ENCODE data around the gene AMOTL2.

Gene AMOTL2

GRCh38 chr3:134352031-134352671 is 22.1 kb downstream of the AMOTL2 start:
- DNase-seq (ENCODE audit: low read depth) = no peak

GRCh38 chr3:134351427-134351826 is 22.8 kb downstream of the AMOTL2 start:
- DNase-seq (ENCODE audit: low read depth) = no peak

- no peak for DNase-seq (ENCODE audit: low read depth)
Observed at GRCh38 chr3:134350861-134351311, 23.4 kb downstream of the AMOTL2 start.

GRCh38 chr3:134350266-134350665 is 24.0 kb downstream of the AMOTL2 start:
- DNase-seq (ENCODE audit: low read depth) = no peak

- DNase-seq (ENCODE audit: low read depth) = no peak
Observed at GRCh38 chr3:134348524-134348923, 25.7 kb downstream of the AMOTL2 start.

DNA sequence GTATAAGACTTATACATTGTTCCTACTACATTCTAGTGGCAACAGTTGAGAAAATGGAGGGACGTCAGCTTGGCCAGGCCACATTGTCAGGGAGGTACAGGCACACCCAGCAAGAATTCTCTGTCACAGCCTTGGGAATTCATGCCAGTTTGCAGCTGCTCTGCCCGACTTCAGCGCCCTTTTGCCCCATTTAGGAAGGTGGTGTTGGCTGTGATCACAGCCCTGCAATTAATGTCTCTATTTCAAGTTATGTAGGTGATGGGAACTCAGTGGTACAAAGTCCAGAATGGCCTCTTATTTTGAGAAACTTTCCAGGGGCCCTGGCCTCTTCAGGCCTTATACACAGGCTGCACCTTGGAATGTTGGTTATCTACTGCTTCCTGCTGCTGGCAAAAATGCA is 26.7 kb downstream of the AMOTL2 start:
- no peak for DNase-seq (ENCODE audit: low read depth)

- DNase-seq (ENCODE audit: low read depth) = no peak
Observed at GRCh38 chr3:134346744-134347143, 27.5 kb downstream of the AMOTL2 start.

GRCh38 chr3:134345202-134345601 is 29.0 kb downstream of the AMOTL2 start:
- DNase-seq (ENCODE audit: low read depth) = no peak

- no peak for DNase-seq (ENCODE audit: low read depth)
Observed at GRCh38 chr3:134344560-134344959, 29.7 kb downstream of the AMOTL2 start.

DNA sequence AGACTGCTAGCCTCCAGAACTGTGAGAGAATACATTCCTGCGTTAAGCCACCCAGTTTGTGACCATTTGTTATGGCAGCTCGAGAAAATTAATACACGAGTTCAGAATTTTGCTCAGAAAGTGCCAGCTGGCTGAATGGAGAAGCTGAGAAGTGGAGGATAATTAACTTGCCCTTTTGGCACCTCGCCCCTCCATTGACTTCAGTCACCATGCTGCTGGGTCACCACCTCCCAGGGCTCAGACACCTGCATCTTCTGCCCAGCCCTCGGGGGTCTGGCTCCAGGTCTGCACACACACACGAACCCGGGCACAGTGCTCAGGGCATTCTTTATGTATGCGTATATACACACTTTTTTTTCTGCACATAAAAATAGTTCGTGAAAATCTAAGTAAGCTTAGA is 32.0 kb downstream of the AMOTL2 start:
- DNase-seq (ENCODE audit: low read depth) = no peak

DNA sequence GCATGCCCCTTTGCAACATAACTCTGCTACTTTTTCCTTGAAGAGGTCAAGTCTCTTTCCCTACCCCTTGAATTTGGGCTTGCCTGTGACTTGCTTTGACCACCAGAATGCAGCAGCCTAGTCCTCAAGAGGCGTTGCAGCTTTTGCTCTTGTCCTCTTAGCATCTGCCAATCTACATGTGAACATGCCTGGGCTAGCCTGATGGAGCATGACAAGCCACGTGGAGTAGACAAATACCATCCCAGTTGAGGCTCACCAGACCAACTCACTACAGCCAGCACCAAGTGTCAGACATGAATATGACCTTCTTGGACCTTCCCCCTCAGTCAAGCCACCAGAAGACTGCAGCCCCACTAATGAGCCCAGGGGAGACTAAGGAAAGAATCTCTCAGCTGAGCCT is 32.9 kb downstream of the AMOTL2 start:
- DNase-seq (ENCODE audit: low read depth) = no peak

GRCh38 chr3:134340982-134341365 is 33.3 kb downstream of the AMOTL2 start:
- no peak for DNase-seq (ENCODE audit: low read depth)

GRCh38 chr3:134340362-134340981 is 33.8 kb downstream of the AMOTL2 start:
- DNase-seq (ENCODE audit: low read depth) = no peak

DNA sequence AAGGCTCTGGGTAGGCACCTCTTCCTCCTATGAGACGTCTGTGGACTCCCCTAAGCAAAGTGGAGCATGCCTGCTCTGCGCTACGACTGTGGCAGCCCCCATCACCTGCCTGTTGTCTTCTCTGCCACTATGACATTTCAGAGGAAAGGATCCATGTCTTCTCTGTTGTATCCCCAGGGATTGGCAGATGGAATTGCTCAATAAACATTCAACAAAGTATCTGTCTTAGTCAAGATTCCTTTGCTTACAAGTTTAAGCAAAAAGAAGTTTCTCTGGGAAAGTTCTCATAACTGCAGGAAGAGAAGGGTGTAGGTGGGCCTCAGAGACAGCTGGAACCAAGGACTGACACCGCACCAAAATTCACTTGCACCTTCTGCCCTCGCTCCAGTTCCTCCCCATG is 34.3 kb downstream of the AMOTL2 start:
- no peak for DNase-seq (ENCODE audit: low read depth)

DNA sequence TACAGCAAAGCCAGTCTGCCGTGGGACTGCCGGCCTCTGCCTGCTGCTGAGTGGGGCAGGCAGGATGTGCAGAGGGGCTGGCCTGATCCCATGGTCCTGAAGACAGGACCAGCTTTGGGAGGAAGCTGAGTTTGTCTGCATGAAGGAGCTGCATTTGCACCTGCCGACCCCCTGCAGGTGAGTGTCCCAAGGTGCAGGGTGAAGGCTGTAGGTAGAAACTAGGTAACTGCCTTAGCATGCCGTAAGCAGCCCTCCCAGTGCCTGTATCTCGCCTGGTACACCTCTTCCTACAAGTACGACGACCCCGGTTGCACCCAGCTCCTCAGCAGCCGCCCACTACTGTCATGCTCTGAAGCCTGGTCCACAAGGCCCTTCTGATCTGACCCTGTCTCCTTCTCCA is 34.9 kb downstream of the AMOTL2 start:
- no peak for DNase-seq (ENCODE audit: low read depth)

- no peak for DNase-seq (ENCODE audit: low read depth)
Observed at GRCh38 chr3:134338516-134339261, 35.6 kb downstream of the AMOTL2 start.

DNA sequence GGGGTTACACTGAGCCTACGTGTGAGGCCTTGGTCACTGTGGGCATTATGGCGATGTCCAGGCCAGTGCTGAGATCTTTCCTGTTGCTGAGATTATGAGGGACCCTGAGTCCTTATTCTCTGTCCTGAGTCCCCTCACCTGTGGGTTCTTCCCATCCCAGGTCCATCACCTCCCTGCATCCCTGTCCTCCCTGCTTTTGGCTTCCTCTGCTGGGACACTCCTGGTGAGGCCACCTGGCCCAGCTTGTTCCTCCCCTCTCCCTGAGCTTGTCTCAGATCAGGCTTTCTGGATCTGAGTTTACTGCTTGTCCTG is 36.1 kb downstream of the AMOTL2 start:
- no peak for DNase-seq (ENCODE audit: low read depth)

DNA sequence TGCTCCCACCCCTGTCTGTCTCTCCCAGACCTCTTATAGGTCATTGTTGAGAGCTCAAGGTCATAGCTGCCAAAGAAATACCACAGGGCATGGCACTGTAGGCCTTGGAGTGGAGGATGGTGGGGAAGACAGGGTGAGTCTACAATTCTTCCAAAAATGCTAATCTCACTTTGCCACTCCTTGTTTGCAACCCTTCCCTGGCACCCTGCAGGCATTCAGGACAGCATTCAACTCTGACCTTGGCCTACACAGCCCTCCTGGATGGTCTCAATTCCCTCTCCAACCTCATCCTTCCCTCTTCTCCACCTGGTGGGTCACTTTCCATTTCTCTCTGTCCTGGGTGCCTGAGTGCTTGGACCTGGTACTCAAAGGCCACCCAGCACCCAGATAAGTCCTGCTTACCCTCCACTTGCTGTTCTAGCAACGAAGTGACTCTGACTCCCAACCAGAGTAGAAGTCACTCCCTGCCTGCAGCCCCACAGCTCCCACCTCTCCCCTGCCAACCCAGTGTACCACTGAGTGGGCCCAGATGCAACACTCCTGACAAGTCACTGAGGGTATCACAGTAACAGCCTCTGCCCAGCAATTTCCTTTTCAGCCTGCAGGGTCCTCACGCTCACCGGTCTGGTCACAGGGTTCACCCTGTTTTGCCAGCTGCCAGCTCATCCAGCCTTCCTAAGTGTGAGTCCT is 36.6 kb downstream of the AMOTL2 start:
- DNase-seq (ENCODE audit: low read depth) = no peak

GRCh38 chr3:134337071-134337482 is 37.2 kb downstream of the AMOTL2 start:
- no peak for DNase-seq (ENCODE audit: low read depth)

GRCh38 chr3:134336587-134336986 is 37.7 kb downstream of the AMOTL2 start:
- DNase-seq (ENCODE audit: low read depth) = no peak

- DNase-seq (ENCODE audit: low read depth) = no peak
Observed at GRCh38 chr3:134334901-134335280, 39.4 kb downstream of the AMOTL2 start.

GRCh38 chr3:134334231-134334900 is 39.9 kb downstream of the AMOTL2 start:
- no peak for DNase-seq (ENCODE audit: low read depth)
